Daoy (cell line): Measurements from ENCODE around the gene PADI6. TPM values are rescaled to one million over a fixed set of nuclear protein-coding genes. Genes with fewer than 3 reads are reported as not detected.
A peak's percentile ranks its signal among the peaks of the same experiment; 100 is the strongest.
"Not testable (repeated sequence)": the region's sequence is repeated elsewhere in the genome, so short reads cannot be mapped to it uniquely, and the experiment has no call there.

Experiments
- DNase-seq: peaks from one replicate; pipeline ENCODE4 v3.0.0-alpha.2; 2015; ENCODE audit warnings: low read depth
- total RNA-seq: library from RNA; depleted of rRNA; stranded (reverse); fragments of >200 nt; shearing (Covaris generic); gene quantifications from 2 replicates; pipeline ENCODE4 v1.2.3, GENCODE V29; 2014; rRNA removed

PADI6 gene
- total RNA-seq, result not detected in 2 replicates

DNA sequence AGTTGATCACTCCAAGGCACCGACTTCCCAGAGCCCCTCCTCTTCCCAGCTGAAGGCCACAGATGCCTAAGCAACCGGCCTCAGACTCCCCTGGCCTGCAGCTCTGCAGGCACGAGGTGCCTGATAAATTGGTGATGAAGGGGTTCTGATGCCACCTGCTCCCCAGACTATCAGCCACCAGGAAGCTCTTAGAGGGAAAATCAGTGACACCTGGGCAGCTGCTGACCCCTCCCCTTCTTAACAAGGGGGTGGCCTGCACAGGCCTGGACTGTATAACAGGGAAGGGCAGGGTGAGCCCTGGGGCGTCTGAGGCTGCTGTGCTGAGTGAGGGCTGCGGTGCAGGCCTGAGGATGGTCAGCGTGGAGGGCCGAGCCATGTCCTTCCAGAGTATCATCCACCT lies at the start of gene PADI6:
Gene PADI6 (plus strand): TSS at position 301 of the 400 bp plus-strand sequence. CDS start 50 bp downstream, at position 351.
- DNase-seq, result no peak

DNA sequence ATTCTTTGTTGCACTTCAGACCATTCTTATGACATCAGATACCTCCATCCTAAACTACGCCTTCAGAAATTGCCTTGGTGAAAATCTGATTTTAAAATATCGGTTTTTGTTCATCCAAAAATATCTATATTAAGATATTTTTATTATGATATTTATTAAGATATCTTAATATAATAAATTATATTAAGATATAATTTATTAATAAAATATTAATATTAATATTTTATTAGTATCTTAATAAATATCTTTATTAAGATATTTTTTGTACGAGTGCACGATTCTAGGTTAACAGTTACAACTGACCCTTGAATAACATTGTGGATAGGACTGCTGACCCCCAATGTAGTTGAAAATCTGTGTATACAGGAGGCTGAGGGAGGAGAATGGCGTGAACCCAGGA lies 43.1 kb upstream of the PADI6 start:
- DNase-seq, result no peak

DNA sequence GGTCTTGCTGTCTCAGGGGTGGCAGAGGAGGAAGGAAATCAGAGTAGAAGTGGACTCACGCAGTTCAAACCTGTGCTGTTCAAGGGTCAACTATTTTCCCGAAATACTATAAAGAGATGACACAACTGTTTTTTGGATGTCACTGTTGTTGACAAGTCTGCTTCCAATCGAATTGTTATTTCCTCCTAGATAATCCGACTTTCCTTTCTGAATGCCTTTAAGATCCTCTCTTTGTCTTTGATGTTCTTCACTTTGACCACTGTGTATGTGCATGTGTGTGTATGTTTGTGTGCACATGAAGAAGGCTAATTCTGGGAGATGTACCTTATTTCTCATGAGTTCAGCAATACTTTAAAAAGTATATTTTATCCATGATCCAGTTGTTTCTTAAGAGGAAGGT lies 42.4 kb upstream of the PADI6 start:
- DNase-seq, result no peak

DNA sequence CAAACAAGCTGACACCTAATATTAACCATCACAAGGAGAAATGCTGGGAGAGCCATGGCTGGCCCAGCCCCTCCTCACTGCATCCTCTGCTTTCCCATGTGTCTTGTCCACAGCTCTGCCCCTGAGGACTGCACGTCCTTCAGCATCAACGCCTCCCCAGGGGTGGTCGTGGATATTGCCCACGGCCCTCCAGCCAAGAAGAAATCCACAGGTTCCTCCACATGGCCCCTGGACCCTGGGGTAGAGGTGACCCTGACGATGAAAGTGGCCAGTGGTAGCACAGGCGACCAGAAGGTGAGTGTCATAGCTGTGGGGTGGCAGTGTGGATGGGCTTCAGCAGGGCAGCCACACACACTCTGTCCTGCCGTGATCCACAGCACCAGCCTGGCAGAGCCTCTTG lies 41.1 kb upstream of the PADI6 start:
- no peak for DNase-seq

DNA sequence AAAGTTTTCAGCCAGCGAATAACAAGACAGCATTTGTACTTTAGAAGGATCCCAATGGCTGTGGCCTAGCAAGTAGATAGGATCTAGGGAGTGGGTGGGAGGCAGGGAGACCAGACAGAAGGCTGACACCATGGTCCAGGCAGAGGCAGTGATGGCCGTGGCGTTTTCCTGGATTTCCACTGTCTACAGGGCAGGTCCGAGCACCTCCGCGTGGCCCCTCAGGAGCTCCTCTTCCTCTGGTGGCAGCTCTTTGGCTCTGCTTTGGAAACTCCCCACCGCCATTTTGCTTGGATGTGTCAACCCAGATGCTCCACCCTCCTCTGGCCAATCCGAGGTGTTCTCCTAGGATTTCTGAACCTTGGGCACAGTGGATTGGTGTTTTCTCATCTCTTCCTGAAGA lies 38.9 kb upstream of the PADI6 start:
- no peak for DNase-seq

DNA sequence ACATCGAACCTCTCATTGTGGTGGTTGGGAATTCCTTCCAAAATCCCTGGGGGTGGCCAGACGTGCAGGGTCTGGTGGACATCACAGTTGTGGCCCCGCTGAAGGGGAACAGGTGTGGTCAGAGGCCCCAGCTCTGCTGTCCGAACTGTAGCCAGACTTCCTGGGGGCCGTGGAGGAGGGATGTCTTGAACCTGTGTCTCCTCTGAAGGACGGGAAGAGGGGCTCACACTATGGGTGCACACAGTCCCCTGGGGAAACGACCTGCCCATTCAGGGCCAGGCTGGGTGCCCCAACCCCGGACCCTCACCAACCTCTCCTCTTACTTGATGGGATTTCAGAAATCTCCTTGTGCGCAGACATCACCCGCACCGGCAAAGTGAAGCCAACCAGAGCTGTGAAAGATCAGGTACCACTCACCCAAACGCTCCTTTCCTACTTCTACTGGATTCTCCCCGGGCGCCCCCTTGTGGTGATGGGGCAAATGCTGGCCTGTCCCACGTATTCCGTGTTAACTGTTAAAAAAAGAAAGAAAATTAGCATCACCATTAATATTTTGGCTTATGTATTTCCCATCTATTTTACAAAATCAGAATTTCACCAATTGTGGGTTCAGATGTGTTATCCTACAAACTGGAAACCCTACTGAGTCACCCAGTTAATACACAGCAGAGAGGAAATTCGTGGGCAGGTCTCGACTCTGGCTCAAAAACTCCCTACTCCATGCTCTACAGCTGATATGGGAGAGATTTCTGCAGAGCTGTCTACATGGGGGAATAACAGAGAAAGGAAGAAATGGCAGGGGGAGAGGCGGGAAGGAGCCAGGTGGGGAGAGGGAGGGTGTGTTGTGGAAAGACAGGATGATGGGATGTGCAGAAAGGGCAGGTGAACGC lies 35.9 kb upstream of the PADI6 start:
- peak; percentile 71 for DNase-seq

DNA sequence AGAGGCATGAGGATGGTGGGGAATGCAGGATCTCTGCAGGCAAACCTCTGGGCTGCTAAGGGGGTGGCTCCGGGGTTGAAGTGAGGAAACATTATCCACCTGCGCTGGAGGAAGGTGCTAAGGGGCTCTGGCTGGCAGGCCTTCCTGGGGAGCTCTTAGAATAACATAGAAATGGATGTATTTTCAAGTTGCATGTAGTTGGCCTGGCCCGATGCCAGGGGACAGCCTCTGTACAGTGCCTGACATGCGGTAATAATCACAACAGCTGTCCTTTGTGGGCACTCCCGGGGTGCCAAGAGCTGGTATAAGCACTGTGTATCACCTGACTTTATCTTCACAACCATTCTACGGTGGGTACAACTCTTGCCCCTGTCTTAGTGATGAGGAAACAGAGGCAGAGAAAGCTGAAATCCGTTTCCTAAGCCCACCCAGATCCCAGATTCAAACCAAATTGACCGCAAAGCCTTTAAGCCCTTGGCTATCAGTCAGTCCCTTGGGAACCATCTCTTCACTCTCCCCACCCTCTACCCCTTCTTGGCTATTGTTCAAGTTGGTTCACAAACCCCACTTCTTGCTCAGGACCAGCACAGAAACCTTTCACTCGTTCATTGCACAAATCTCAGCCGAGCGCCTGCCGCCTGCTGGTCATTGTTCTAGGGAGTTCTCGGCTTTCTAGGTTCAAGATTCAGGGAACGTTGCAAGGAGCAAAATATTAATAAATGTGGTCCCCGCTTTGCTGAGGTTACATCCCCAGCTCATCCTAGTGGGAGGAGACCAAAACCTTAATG lies 33.1 kb upstream of the PADI6 start:
- no peak for DNase-seq

DNA sequence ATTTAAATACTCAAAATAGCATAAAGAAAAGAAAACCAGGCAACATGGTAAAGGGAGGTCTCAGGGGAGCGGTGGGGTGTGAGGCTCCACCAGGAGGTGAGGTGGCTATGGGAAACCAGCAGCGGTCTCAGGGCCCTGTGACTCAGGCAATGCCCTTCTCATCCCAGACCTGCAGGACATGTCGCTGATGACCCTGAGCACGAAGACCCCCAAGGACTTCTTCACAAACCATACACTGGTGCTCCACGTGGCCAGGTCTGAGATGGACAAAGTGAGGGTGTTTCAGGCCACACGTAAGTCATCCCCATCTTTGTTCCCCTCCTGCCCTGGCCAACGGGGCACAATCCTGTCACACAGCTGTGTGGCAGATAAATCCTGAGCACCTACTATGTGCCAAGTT lies 32.5 kb upstream of the PADI6 start:
- no peak for DNase-seq

DNA sequence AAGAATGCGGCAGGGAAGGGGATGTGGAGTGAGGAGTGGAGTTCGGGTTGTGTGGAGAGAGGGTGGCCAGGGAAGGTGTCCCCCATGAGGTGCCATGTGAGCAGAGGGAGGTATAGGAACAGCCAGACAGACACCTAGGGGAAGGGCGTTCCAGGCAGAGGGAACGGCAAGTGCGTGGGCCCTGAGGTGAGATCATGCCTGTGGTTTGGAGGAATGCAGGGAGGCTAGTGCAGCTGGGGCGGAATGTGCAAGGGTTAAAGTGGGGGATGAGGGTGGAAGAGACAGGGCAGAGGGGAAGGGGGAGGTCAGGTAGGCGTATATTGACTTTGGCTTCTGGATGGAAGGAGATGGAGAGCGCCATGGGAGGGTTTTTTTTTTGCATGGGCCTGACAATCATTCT lies 31.6 kb upstream of the PADI6 start:
- peak; percentile 61 for DNase-seq

DNA sequence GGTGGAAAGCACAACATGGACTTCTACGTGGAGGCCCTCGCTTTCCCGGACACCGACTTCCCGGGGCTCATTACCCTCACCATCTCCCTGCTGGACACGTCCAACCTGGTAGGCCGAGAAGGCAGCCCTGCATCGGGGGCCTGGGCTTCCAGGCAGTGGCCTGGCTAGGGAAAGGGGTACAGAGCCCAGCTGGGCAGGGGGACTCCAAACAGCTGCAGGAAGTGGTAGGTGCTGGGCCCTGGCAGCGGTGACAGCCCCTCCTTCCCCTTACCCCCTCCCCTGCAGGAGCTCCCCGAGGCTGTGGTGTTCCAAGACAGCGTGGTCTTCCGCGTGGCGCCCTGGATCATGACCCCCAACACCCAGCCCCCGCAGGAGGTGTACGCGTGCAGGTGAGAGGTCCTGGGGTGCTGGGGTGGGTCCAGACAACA lies 30.0 kb upstream of the PADI6 start:
- DNase-seq, result no peak

DNA sequence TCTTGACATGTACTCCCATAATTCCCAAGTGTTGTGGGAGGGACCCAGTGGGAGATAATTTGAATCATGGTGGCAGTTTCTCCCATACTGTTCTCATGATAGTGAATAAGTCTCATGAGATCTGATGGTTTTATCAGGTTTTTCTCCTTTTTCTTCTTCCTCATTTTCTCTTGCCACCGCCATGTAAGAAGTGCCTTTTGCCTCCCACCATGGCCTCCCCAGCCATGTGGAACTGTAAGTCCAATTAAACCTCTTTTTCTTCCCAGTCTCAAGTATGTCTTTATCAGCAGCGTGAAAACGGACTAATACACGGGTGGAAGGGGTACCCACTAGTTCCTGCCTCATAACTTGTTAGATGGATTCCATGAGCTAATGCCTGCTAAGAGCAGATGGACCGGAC lies 26.5 kb upstream of the PADI6 start:
- DNase-seq, result not testable (repeated sequence)

DNA sequence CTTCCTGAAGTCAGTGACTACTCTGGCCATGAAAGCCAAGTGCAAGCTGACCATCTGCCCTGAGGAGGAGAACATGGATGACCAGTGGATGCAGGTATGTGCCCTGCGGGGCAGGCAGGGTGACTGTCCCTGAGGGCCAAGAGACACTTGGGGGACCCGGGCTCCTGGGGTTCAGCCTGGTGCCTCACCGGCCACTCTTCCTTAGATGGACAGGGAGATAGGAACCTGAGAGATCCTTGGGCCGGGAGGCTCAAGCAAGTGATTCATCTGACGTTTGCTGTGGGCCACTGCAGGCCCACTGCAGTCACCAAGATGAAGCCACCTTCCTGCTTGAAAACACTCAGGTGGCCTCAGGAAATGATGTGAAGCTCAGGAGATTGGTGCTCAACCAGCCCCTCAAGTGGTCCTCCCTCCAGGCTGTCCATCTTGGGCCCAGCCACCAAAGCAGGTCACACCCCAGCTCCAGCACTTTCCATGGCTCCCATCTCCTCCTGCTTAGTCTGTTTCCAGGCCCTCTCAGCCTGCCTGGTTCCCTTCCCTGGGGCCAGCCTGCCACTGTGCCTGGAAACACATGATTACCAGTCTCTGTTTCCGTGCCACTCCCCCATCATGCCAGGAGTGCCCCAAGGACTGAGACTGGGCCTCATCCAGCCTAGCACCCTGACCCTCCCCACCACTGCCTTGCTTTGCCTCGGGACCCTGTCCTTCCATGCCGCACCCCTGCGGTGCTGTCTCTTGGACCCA lies 25.8 kb upstream of the PADI6 start:
- DNase-seq, result no peak

DNA sequence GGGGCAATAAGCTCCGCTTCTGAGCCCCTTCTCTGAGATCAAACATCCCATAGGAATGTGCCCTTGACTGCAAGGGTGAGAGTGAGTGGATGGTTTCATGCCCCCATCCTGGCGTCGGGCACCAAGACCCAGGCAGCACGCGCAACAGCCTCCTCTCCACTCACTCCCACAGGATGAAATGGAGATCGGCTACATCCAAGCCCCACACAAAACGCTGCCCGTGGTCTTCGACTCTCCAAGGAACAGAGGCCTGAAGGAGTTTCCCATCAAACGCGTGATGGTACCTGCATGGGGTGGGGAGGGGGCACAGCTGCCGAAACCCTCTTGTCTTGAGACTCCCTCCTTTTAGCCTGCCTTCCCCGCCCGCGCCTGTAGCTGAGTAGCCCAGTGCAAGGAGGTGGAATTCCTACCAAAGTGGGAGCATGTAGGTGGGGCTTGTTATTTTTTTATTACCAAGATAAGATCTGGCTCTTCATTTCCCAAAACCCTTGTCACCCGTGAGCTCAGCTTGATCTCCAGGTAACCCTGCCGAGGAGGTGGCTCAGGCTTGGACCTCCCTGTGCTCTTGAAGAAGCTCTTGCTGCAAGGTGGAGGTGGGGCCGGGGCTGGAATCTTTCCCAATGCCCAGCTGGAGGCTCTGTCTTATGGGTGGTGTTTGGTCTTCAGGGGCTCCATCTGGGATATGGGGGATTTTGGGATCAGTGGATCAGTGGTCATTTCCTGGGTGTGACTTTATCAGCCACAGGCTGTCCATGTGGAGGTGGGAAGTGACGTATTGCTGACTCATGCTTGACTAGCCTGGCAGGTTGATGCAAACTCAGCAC lies 24.0 kb upstream of the PADI6 start:
- DNase-seq, result peak; percentile 74

DNA sequence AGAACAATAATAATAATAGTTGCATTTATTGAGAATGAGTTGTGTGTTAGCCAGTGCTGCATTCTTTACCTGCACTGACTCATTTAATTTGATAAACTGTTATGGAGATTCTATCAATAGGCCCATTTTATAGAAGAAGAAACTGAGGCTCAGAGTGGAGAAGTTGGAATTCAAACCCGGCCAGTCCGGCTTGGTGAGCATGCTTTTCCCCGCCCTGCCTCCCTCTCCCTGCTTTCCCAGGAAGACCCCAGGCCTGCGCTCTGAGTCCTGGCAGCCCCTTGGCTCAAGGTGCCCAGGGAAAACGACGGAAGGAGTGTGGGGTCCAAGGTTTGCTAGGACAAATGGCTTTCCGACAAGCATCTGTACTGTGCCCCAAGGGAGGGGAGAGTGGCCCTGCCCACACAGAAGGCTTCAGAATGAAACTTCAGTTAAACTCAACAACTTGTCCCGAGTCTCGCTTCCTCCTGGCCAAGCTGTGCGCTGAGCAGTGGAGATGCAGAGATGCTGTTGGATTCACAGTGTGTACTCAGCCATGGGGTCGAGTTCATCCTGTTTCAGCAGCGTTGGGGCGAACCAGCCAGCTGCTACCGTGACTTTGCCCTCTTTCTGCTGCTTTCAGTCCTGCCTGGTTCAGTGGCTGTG lies 23.3 kb upstream of the PADI6 start:
- DNase-seq, result no peak

DNA sequence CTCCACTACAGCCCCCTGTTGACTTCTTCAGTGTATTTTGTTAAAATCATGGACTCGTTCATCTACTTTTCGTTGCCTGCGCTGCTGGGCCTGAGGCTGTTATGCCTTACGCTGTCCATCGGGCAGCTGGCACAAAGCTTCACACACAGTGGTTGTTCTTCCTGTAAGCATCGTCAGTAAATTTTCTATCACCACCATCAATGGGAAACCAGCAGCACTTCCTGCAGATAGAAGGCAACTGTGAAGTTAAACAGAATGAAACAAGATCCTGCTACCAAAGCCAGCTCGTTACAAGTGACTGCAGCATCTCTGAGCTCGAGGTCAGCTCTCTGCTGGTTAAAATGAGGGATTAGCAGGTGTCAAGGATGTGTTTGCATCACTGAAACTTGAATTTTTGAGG lies 21.9 kb upstream of the PADI6 start:
- no peak for DNase-seq

DNA sequence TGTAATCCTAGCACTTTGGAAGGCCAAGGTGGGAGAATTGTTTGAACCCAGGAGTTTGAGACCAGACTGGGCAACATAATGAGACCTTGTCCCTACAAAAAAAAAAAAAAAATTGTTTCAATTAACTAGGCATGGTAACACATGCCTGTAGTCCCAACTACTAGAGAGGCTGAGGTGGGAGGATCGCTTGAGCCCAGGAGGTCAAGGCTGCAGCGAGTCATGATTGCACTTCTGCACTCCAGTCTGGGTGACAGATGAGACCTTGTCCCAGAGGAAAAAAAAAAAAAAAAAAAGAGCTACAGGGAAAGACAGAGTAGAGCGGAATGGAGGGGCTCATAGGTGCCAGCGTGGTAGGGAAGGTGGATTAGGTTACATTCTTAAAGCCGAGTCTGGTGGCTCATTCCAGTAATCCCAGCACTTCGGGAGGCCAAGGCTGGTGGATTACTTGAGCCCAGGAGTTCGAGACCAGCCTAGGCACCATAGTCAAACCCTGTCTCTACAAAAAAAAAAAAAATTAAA lies 21.0 kb upstream of the PADI6 start:
- no peak for DNase-seq

DNA sequence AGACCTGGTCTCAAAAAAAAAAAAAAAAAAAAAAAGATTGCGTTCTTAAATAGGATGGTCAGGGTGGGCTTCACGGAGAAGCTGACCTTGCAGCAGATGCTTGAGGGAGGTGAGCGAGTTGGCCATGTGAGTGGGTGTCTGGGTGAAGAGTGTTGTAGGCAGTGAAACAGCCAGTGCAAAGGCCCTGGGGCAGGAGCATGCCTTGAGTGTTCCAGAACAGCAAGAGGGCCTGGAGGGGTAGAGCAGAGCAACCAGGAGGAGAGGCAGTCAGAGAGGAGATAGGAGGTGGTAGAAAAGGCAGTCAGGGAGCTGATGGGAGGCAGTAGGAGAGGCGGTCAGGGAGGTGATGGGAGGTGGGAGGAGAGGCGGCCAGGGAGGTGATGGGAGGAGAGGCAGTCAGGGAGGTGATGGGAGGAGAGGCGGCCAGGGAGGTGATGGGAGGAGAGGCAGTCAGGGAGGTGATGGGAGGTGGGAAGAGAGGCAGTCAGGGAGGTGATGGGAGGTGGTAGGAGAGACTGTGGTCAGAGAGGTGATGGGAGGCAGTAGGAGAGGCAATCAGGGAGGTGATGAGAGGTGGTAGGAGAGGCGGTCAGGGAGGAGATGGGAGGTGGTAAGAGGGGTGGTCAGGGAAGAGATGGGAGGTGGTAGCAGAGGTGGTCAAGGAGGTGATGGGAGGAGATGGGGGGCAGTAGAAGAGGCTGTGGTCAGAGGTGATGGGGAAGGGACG lies 20.2 kb upstream of the PADI6 start:
- DNase-seq, result no peak

DNA sequence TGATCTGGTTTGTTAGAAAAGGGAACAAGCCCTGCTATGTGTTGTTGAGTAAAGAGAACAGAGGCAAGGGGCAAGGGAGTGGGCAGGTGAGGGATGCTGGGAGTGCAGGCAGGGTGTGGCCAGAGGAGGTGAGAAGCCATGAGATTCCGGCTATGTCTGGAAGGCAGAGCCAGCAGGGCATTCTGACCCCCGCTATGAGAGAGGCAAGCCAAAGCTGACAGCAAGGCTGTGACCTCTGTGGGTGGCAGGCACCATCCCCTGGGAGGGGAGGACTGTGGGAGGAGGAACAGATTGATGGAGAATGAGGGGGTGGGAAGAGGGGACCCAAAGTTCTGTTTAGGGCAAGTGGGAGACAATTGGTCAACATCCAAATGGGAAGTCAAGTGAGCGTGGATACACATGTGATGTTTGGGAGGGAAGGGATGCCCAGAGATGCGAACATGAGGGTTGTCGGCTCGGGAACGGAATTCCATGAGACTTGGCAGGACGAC lies 19.5 kb upstream of the PADI6 start:
- DNase-seq, result no peak

DNA sequence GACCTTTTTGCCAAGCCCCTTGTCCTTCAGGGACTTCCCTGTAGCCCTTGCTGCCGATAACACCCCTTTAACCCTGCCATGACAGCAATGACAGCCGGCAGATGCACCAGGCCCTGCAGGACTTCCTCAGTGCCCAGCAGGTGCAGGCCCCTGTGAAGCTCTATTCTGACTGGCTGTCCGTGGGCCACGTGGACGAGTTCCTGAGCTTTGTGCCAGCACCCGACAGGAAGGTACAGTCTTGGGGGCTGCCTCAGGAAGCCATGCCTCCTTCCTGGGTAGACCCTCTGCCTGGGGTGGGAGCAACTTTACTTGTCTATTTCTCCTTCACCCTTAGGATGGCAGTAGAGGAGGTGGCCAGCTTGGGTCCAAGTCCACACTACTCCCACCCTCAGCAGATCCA lies 16.1 kb upstream of the PADI6 start:
- no peak for DNase-seq
